Bronchial epithelial cell (primary cell): Measurements from ENCODE around the gene CENPK. TPM values are rescaled to one million over a fixed set of nuclear protein-coding genes. Genes with fewer than 3 reads are reported as not detected.

Experiments
- DNase-seq: peaks from one replicate; pipeline ENCODE4 v3.0.0-alpha.2; 2010; ENCODE audit warnings: low read depth
- FAIRE-seq: peaks from 2 replicates; lab custom pipeline; 2011; peaks lifted over from hg19 to GRCh38; lab: Jason Lieb, UNC
- H3K27me3 ChIP-seq: 2 replicates; pipeline ENCODE4 v1.5.1; 2011; ENCODE audit warnings: low read length; ENCODE audit not compliant: control insufficient read depth, insufficient read depth
- H3K36me3 ChIP-seq: 2 replicates; pipeline ENCODE4 v1.5.1; 2011; ENCODE audit warnings: low read length; ENCODE audit not compliant: control insufficient read depth, insufficient read depth
- H3K4me3 ChIP-seq: 2 replicates; pipeline ENCODE4 v1.5.1; 2011; ENCODE audit warnings: mild to moderate bottlenecking, low read depth, low read length, control low read depth
- total RNA-seq: library from RNA; depleted of rRNA; stranded (reverse); fragments of >200 nt; gene quantifications from 2 replicates; pipeline ENCODE4 v1.2.1, GENCODE V29; 2014
- TF ChIP-seq, protein P1 (sequence below): IDR thresholded peaks from 2 replicates; pipeline ENCODE4 v1.5.1; 2011; ENCODE audit warnings: mild to moderate bottlenecking, moderate library complexity, low read length, control low read depth, inconsistent platforms; ENCODE audit not compliant: insufficient read depth, severe bottlenecking

CENPK gene
- total RNA-seq, 1 donor from 2014 or later, result 2.1 TPM

DNA sequence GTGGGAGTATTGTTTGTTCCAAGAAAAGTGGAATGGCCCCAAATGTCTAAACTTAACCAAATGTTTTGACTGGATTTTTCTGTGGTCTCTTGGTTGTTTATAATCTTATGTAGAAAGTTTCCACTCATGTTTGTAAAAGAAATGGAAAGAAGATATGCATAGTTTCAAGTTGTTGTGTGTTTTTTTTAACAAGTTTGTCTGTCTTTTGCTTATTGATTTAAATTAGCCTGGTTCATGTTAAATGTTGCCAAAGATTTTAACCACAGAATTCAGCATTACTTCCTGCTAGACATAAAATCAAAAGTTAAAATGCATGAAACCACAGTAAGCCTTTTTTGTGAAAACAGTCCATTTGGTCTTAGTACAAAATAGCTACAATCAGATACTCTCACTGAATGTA lies 14.2 kb upstream of the CENPK start:
- Histone ChIP-seq H3K36me3 (peaks cover 2% of the 10 kb centered on the region), H3K27me3 (no peaks in the 10 kb centered on the region), H3K4me3 (no peak overlapping the region)
- DNase-seq (no peak), FAIRE-seq (no peak)
- TF ChIP-seq, protein P1, sequence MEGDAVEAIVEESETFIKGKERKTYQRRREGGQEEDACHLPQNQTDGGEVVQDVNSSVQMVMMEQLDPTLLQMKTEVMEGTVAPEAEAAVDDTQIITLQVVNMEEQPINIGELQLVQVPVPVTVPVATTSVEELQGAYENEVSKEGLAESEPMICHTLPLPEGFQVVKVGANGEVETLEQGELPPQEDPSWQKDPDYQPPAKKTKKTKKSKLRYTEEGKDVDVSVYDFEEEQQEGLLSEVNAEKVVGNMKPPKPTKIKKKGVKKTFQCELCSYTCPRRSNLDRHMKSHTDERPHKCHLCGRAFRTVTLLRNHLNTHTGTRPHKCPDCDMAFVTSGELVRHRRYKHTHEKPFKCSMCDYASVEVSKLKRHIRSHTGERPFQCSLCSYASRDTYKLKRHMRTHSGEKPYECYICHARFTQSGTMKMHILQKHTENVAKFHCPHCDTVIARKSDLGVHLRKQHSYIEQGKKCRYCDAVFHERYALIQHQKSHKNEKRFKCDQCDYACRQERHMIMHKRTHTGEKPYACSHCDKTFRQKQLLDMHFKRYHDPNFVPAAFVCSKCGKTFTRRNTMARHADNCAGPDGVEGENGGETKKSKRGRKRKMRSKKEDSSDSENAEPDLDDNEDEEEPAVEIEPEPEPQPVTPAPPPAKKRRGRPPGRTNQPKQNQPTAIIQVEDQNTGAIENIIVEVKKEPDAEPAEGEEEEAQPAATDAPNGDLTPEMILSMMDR, result no peak

DNA sequence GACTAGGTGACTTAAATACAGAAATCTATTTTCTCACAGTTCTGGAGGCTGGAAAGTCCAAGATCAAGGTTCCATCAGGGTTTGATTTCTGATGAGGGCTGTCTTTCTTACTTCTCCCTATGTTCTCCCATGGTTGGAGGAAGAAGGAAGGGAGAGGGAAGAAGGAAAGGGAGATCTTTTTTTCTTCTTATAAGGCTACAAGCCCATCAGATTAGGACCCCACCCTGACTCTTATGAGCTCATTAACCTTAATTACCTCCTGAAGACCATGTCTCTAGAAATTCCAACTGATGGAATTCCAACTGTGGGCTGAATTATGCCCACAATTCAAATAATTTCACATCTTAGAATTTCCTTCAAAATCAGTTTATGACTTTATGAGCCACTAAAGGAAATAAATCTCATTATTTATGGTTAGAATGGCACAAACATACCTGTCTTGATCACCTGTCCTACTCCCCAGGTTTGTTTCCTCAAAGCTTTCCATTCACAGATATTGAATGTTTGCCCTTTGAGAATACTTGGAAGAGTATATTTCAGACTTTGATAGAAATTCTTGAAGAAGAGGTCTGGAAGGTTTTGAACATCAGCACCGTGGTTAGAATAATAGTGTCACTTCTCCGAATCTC lies 7.7 kb upstream of the CENPK start:
- H3K4me3 ChIP-seq, result no peak overlapping the region
- TF ChIP-seq, protein P1, result no peak
- no peak for DNase-seq
- FAIRE-seq, result no peak
- no peaks in the 10 kb centered on the region for H3K27me3 ChIP-seq
- peaks cover 2% of the 10 kb centered on the region for H3K36me3 ChIP-seq

DNA sequence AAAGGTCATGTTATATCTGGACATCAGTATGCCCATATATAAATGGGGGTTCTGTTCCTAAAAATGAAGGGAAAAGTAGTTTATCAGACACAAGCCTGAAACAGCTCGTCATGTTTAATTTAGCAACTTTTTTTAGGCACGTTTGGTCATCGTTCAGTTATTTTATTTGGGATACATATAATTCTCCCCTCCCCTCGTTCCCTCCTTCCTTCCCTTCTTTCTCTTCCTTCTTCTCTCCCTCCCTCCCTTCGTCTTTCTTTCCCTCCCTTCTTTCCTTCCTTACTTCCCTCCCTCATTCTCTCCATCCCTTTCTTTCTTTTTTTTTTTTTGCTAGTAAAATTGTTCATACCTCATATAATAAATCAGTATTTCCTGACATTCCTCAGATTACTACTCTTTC lies 3.5 kb upstream of the CENPK start:
- FAIRE-seq (no peak), DNase-seq (no peak)
- Histone ChIP-seq H3K27me3 (no peaks in the 10 kb centered on the region), H3K4me3 (no peak overlapping the region), H3K36me3 (no peaks in the 10 kb centered on the region)
- TF ChIP-seq, protein P1, result no peak

DNA sequence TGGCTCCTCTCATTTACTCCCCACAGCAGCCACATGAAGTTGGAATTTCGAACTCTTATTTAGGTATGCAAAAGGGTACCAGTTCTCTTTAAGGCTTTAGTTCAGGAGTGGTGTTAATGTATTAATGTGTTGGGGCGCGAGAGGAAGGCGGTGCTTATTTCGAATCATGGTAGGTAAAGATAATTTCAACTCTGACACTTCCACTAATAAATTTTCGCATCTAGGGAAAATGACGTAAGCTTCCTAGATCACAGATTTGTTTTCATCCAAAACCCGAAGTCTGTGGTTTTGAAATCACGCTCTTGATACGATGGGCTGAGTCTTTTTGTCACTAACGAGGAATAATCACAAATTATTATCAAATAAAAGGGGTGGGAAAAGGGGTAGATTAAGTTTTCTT lies 809 bp upstream of the CENPK start:
- no peaks in the 10 kb centered on the region for H3K27me3 ChIP-seq
- H3K36me3 ChIP-seq, result no peaks in the 10 kb centered on the region
- TF ChIP-seq, protein P1, result no peak
- no peak for FAIRE-seq
- peak overlapping the region; percentile 63 for H3K4me3 ChIP-seq
- no peak for DNase-seq

DNA sequence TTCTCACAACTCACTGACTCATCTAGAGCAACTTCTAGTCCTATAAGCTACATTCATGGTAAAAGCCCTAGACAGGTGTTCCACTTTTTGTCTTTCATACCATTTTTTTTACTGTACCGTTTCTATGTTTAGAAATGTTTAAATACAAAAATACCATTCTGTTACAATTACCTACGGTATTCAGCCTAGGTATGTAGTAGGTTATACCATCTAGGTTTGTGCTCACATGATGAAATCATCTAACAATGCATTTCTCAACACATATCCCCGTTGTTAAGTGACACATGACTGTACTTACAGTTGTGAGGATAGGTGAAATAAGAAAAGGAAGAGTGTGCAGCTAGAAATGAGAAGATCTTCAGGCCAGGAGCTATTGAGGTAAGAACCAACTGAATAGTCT lies 6.2 kb downstream of the CENPK start:
- no peaks in the 10 kb centered on the region for H3K27me3 ChIP-seq
- no peak for FAIRE-seq

More for the DNA sequence above, 6.2 kb downstream of the CENPK start:
- DNase-seq, result no peak
- Histone ChIP-seq H3K4me3 (no peak overlapping the region), H3K36me3 (no peaks in the 10 kb centered on the region)
- TF ChIP-seq, protein P1, result no peak
